GM12878 (cell line): Measurements from ENCODE around the gene SLC37A3. TPM values are rescaled to one million over a fixed set of nuclear protein-coding genes. Genes with fewer than 3 reads are reported as not detected.
A peak's percentile ranks its signal among the peaks of the same experiment; 100 is the strongest.

Source experiments
- ATAC-seq: fragments of 200-7000 bp; cut with Tn5 transposase; 3 replicates; pipeline ENCODE4 v1.9.1; 2020; ENCODE audit warnings: mild to moderate bottlenecking, moderate library complexity
- BruUV-seq: library from RNA; stranded (reverse); fragments of 400-500 nt; replicated peaks from 2 replicates; lab custom pipeline; 2021; lab: Mats Ljungman, UMichigan
- CTCF ChIA-PET: fragments of 300-600 bp; sonication (Branson Sonifier 250); formaldehyde crosslinking; extraction: SDS; loops from one replicate; lab custom pipeline; 2021; ENCODE audit warnings: inconsistent platforms; lab: Yijun Ruan, JAX
- POLR2A ChIA-PET: fragments of 350-600 bp; formaldehyde crosslinking; extraction: SDS; loops from one replicate; lab custom pipeline; 2021; ENCODE audit warnings: inconsistent platforms; lab: Charles Lee
- RAD21 ChIA-PET: fragments of 300-600 bp; sonication (Branson Sonifier 250); formaldehyde crosslinking; loops from one replicate; lab custom pipeline; 2023; ENCODE audit warnings: antibody characterized with exemption; ENCODE audit not compliant: unreplicated experiment; lab: Charles Lee
- SMC1A ChIA-PET: fragments of 300-600 bp; sonication (Branson Sonifier 250); formaldehyde crosslinking; loops from one replicate; lab custom pipeline; 2023; ENCODE audit not compliant: unreplicated experiment, uncharacterized antibody; lab: Charles Lee
- DNase-seq: peaks from one replicate; pipeline ENCODE4 v3.0.0-alpha.2; 2011; ENCODE audit warnings: low read depth, low spot score
- FAIRE-seq: peaks from 3 replicates; lab custom pipeline; 2011; peaks lifted over from hg19 to GRCh38; lab: Jason Lieb, UNC
- H2AFZ ChIP-seq: 2 replicates; pipeline ENCODE4 v1.6.0; 2011; ENCODE audit warnings: low read depth, low read length, control low read depth; ENCODE audit not compliant: control insufficient read depth
- H3K27ac ChIP-seq: 2 replicates; pipeline ENCODE4 v1.5.1; 2011; ENCODE audit warnings: control low read depth; ENCODE audit not compliant: control insufficient read depth, insufficient read depth
- H3K27me3 ChIP-seq, 2 experiments: replicated peaks in 1 of 2; 2 replicates each; pipeline versions ENCODE4 v1.6.0 to v1.6.1; 2011; ENCODE audit warnings: low read length in 1 of 2; ENCODE audit not compliant: control insufficient read depth in 2 of 2, insufficient read depth in 2 of 2
- H3K36me3 ChIP-seq, 2 experiments: 2 replicates each; pipeline ENCODE4 v1.5.1; 2011; ENCODE audit warnings: low read length in 1 of 2; ENCODE audit not compliant: control insufficient read depth in 2 of 2, insufficient read depth in 2 of 2
- H3K4me1 ChIP-seq: 2 replicates; pipeline ENCODE4 v1.6.1; 2011; ENCODE audit warnings: mild to moderate bottlenecking, low read length, moderate library complexity, mixed read lengths; ENCODE audit not compliant: control insufficient read depth, insufficient read depth
- H3K4me2 ChIP-seq: 2 replicates; pipeline ENCODE4 v1.6.0; 2011; ENCODE audit warnings: control low read depth; ENCODE audit not compliant: control insufficient read depth, insufficient read depth
- H3K4me3 ChIP-seq: fragments of 200-600 bp; sonication (generic); 2 replicates; pipeline ENCODE4 v1.5.1; 2016
- H3K79me2 ChIP-seq: 2 replicates; pipeline ENCODE4 v1.6.0; 2011; ENCODE audit warnings: low read length; ENCODE audit not compliant: control insufficient read depth, insufficient read depth
- H3K9ac ChIP-seq: 2 replicates; pipeline ENCODE4 v1.8.0; 2011; ENCODE audit warnings: low read length, control low read depth, mixed read lengths; ENCODE audit not compliant: control insufficient read depth, insufficient read depth
- H3K9me3 ChIP-seq: replicated peaks from 3 replicates; pipeline ENCODE4 v1.5.1; 2011; ENCODE audit warnings: mild to moderate bottlenecking, low read length; ENCODE audit not compliant: control insufficient read depth, insufficient read depth
- H4K20me1 ChIP-seq: 2 replicates; pipeline ENCODE4 v1.6.0; 2011; ENCODE audit not compliant: control insufficient read depth, insufficient read depth
- NFYB ChIP-seq: IDR thresholded peaks from 2 replicates; pipeline ENCODE4 v1.6.1; 2011; ENCODE audit warnings: low read depth, mild to moderate bottlenecking, low read length, improper control_type of control experiment, moderate library complexity; ENCODE audit not compliant: insufficient read depth
- WGBS: methylation state at CpG from one replicate; pipeline ENCODE4 v1.1.6; 2016; ENCODE audit warnings: low lambda C conversion rate; ENCODE audit not compliant: insufficient replicate concordance, insufficient coverage; ENCODE audit errors: missing lambda C conversion rate; 5-methylcytosine and 5-hydroxymethylcytosine counted together
- in situ Hi-C: fragments of 300-500 bp; cut with MboI; formaldehyde crosslinking; loops from 9 replicates; pipeline ENCODE4 v1.14.3; 2018; ENCODE audit warnings: mixed read lengths
- intact Hi-C: fragments of 100-400 bp; cut with micrococcal nuclease; formaldehyde crosslinking; loops from one replicate; pipeline ENCODE4 v1.14.2; 2022; ENCODE audit not compliant: unreplicated experiment
- polyA plus RNA-seq, 11 experiments: library from polyadenylated mRNA; depleted of rRNA in 4 of 11; unstranded in 6 of 11; stranded (reverse) in 5 of 11; fragments of >200 nt; fragmentation: Nextera tagmentation in 4 of 11; fragmentation: Illumina TruSeq in 1 of 11; extraction: Ambion mirVana in 4 of 11; extraction: Trizol in 1 of 11; gene quantifications; 1 replicate in 1 of 11; 2 replicates in 10 of 11; pipeline versions ENCODE4 v1.2.1 to v1.2.3, GENCODE V29; 2011 to 2016; ENCODE audit warnings: inconsistent platforms in 2 of 11, missing spikeins in 2 of 11, low read depth in 1 of 11
- total RNA-seq, 4 experiments: library from RNA; depleted of rRNA in 3 of 4; stranded (reverse); fragments of >200 nt in 3 of 4; fragmentation: Illumina TruSeq in 1 of 4; extraction: Trizol in 1 of 4; gene quantifications; 2 replicates each; pipeline versions ENCODE4 v1.2.1 to v1.2.3, GENCODE V29; 2013 to 2021
- TF ChIP-seq, protein P1 (sequence below): fragments of 450-650 bp; IDR thresholded peaks from 2 replicates; pipeline ENCODE4 v1.6.1; 2014; ENCODE audit warnings: mild to moderate bottlenecking
- TF ChIP-seq, protein P2 (sequence below): fragments of 450-650 bp; formaldehyde crosslinking; IDR thresholded peaks from 2 replicates; pipeline ENCODE4 v1.4.0; 2020; ENCODE audit warnings: mild to moderate bottlenecking, moderate library complexity

SLC37A3 gene
- total and polyA plus RNA-seq, 10 of the 15 experiments (the other 5 are each of a cell fraction or from before 2014, with no cell fraction given) = 3.7 to 13.6 (median 11.0) TPM

DNA sequence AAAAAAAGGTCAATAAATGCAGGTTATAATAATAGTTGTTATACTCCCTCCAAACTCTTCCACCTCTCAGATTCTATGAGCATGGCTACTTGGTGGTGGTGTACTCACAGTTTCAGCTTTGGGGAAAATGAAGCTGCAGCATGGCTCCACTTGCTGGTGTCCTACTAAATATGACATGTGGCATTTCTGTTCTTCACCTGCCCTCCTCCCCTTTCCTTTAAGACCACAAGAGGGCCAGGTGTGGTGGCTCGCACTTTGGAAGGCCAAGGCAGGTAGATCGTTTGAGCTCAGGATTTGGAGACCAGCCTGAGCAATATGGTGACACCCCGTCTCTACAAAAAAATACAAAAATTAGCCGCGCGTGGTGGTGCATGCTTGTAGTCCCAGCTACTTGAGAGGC lies 101.1 kb downstream of the SLC37A3 start (continued):
- TF ChIP-seq, protein P1, sequence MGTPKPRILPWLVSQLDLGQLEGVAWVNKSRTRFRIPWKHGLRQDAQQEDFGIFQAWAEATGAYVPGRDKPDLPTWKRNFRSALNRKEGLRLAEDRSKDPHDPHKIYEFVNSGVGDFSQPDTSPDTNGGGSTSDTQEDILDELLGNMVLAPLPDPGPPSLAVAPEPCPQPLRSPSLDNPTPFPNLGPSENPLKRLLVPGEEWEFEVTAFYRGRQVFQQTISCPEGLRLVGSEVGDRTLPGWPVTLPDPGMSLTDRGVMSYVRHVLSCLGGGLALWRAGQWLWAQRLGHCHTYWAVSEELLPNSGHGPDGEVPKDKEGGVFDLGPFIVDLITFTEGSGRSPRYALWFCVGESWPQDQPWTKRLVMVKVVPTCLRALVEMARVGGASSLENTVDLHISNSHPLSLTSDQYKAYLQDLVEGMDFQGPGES = no peak
- TF ChIP-seq, all 136 proteins: peak for 0

DNA sequence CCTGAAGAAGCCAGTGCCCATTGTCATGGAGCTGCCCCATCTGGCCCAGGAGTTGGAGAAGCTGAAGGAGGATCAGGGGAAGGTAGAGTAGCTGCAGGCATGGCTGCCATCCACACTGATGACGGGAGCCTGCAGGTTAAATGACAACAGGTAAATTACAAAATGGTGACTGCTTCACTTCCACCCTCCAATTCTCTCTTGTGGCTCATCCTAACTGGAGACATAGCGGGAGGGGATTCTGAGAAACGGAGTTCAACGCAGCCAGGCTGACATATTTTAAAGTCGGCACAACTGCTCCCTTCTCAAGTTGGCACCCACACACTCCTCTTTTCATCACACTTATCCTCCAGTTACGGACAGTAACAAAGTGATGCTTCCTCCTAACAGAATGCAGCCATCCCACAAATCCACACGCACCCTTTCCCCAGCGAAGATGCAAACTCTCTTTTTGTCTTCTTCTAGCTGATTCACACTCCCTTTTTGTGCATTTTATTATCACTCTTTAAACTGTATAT lies 103.0 kb downstream of the SLC37A3 start:
- Histone ChIP-seq H3K4me3 (no peak overlapping the region), H3K4me1 (no peaks in the 10 kb centered on the region), H3K27me3 (no peaks in the 10 kb centered on the region; a peak in 1 of 4 replicates), H2AFZ (no peak overlapping the region), H3K79me2 (no peaks in the 10 kb centered on the region), H3K27ac (no peak overlapping the region)
- BruUV-seq = no TSS peak
- ChIA-PET RAD21 (no interaction called here), POLR2A (no interaction called here)
- no peak for ATAC-seq
- TF ChIP-seq, protein P2, sequence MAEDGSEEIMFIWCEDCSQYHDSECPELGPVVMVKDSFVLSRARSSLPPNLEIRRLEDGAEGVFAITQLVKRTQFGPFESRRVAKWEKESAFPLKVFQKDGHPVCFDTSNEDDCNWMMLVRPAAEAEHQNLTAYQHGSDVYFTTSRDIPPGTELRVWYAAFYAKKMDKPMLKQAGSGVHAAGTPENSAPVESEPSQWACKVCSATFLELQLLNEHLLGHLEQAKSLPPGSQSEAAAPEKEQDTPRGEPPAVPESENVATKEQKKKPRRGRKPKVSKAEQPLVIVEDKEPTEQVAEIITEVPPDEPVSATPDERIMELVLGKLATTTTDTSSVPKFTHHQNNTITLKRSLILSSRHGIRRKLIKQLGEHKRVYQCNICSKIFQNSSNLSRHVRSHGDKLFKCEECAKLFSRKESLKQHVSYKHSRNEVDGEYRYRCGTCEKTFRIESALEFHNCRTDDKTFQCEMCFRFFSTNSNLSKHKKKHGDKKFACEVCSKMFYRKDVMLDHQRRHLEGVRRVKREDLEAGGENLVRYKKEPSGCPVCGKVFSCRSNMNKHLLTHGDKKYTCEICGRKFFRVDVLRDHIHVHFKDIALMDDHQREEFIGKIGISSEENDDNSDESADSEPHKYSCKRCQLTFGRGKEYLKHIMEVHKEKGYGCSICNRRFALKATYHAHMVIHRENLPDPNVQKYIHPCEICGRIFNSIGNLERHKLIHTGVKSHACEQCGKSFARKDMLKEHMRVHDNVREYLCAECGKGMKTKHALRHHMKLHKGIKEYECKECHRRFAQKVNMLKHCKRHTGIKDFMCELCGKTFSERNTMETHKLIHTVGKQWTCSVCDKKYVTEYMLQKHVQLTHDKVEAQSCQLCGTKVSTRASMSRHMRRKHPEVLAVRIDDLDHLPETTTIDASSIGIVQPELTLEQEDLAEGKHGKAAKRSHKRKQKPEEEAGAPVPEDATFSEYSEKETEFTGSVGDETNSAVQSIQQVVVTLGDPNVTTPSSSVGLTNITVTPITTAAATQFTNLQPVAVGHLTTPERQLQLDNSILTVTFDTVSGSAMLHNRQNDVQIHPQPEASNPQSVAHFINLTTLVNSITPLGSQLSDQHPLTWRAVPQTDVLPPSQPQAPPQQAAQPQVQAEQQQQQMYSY (CRISPR knock-in tag) = no peak
- TF ChIP-seq NFYB = 0 out of 2 replicates have a peak, but pooled peaks have one; percentile 6
- TF ChIP-seq, all 136 proteins: peak for 1
- CTCF ChIA-PET = interaction anchor here (1.3 kb wide), 1 partner anchor 96 kb away, joined by 6 read pairs; no protein-coding TSS in a partner anchor
- no peak for FAIRE-seq
- no peak for DNase-seq
- no peak overlapping the region for H3K9ac ChIP-seq
- in situ Hi-C loops (no loop called here), intact Hi-C loops (no loop called here)
- no peaks in the 10 kb centered on the region for H3K9me3 ChIP-seq
- SMC1A ChIA-PET = interaction anchor here (1.7 kb wide), 2 partner anchors 12 to 13 kb away, joined by 4 to 5 read pairs; no protein-coding TSS in a partner anchor
- WGBS = 80% methylated on average over 8 of the region's 8 CpGs
- no peaks in the 10 kb centered on the region for H3K36me3 ChIP-seq
- no peaks in the 10 kb centered on the region for H4K20me1 ChIP-seq
- H3K4me2 ChIP-seq = no peak overlapping the region
